ENCODE data around the gene CCNYL1. TPM values are rescaled to one million over a fixed set of nuclear protein-coding genes. Genes with fewer than 3 reads are reported as not detected.

The CCNYL1 gene
- total RNA-seq, result 10 to 100 TPM in 2 of 6 experiments, 1 to 10 TPM in 4; 7.1 to 11.9 (median 9.4) TPM
- long read RNA-seq, partial matches to known transcripts, result 0 of 3 reads
- long read RNA-seq, other reads (novel, unspliced or antisense), result 3 of 3 reads

- peak; percentile 99 to 100 (median 99) for DNase-seq
- H3K36me3 ChIP-seq, result no peaks in the 10 kb centered on the region
- H3K27me3 ChIP-seq, result no peaks in the 10 kb centered on the region
- H3K9me3 ChIP-seq, result no peaks in the 10 kb centered on the region
- peaks cover 0 to 17% (median 3%) of the 10 kb centered on the region in 4 donors for H3K4me1 ChIP-seq
- intact Hi-C loops (cut with DNase I), result no loop called here
- TF ChIP-seq CTCF (IDR thresholded peaks at IDR 0.05), result peak; percentile 21 to 54 (median 31)
- peak; percentile 88 for TF ChIP-seq POLR2A (IDR thresholded peaks at IDR 0.05)
- ATAC-seq, result peak; percentile 97 to 99 (median 98)
- H3K27ac ChIP-seq, result peak within 1 kb of the TSS; percentile 61 to 80 (median 67)
- 0% methylated on average over 25 of the region's 60 CpGs for WGBS (ENCODE audit: insufficient coverage, low coverage, low lambda C conversion rate, missing lambda C conversion rate)
- peak within 1 kb of the TSS; percentile 80 to 94 (median 91) for H3K4me3 ChIP-seq
Measured at GRCh38 chr2:207710814-207711740, at the start of gene CCNYL1. Gene CCNYL1 (plus strand): TSS chr2:207711640. CDS start chr2:207711897, 257 bp downstream.

- intact Hi-C loops (cut with DNase I), result no loop called here
- peak in 3 of 4 donors; percentile 28 to 71 (median 62) for ATAC-seq
- no peak for DNase-seq
Measured at GRCh38 chr2:207662203-207662602, 49.2 kb upstream of the CCNYL1 start.

GRCh38 chr2:207663870-207664545, 47.4 kb upstream of the CCNYL1 start:
- DNase-seq (no peak), ATAC-seq (no peak)
- WGBS (ENCODE audit: insufficient coverage, low coverage, low lambda C conversion rate, missing lambda C conversion rate), result 57% methylated on average over 5 of the region's 5 CpGs
- Histone ChIP-seq H3K4me3 (no peak overlapping the region), H3K9me3 (no peaks in the 10 kb centered on the region), H3K36me3 (no peaks in the 10 kb centered on the region), H3K27ac (no peak overlapping the region), H3K4me1 (no peaks in the 10 kb centered on the region), H3K27me3 (no peaks in the 10 kb centered on the region)
- TF ChIP-seq POLR2A (IDR thresholded peaks at IDR 0.05) (no peak), CTCF (IDR thresholded peaks at IDR 0.05) (no peak)
- intact Hi-C loops (cut with DNase I), result no loop called here

More at GRCh38 chr2:207662203-207662602, 49.2 kb upstream of the CCNYL1 start:
- Histone ChIP-seq H3K4me3 (no peak overlapping the region), H3K36me3 (no peaks in the 10 kb centered on the region), H3K27me3 (no peaks in the 10 kb centered on the region), H3K4me1 (no peaks in the 10 kb centered on the region), H3K27ac (no peak overlapping the region), H3K9me3 (no peaks in the 10 kb centered on the region)
- TF ChIP-seq POLR2A (IDR thresholded peaks at IDR 0.05), result no peak
- TF ChIP-seq CTCF (IDR thresholded peaks at IDR 0.05), result no peak
- WGBS (ENCODE audit: insufficient coverage, low coverage, low lambda C conversion rate, missing lambda C conversion rate), result 58% methylated on average over 2 of the region's 2 CpGs

GRCh38 chr2:207670887-207671286, 40.6 kb upstream of the CCNYL1 start:
- Histone ChIP-seq H3K4me1 (no peaks in the 10 kb centered on the region), H3K4me3 (no peak overlapping the region), H3K36me3 (no peaks in the 10 kb centered on the region), H3K27me3 (no peaks in the 10 kb centered on the region), H3K9me3 (no peaks in the 10 kb centered on the region), H3K27ac (no peak overlapping the region)
- DNase-seq (no peak), ATAC-seq (no peak)
- intact Hi-C loops (cut with DNase I), result no loop called here
- TF ChIP-seq POLR2A (IDR thresholded peaks at IDR 0.05) (no peak), CTCF (IDR thresholded peaks at IDR 0.05) (no peak)
- WGBS (ENCODE audit: insufficient coverage, low coverage, low lambda C conversion rate, missing lambda C conversion rate), result 64% methylated on average over 3 of the region's 6 CpGs

Measured in right lobe of liver (tissue), 6 donors.